CD4-positive, alpha-beta T cell treated with Interleukin-10 for 1 hour (primary cell): ENCODE results near the gene PRR5L.

ENCODE experiments used
- DNase-seq: peaks from one replicate; pipeline ENCODE4 v3.0.0-alpha.2; 2020

Gene PRR5L

GRCh38 chr11:36295926-36296325 lies at the start of gene PRR5L:
Gene PRR5L, plus strand, starts transcription at chr11:36296288. Its CDS starts 104,834 bp downstream, at chr11:36401122.
- no peak for DNase-seq

GRCh38 chr11:36247493-36247892 lies 48.6 kb upstream of the PRR5L start:
- DNase-seq: no peak

- DNase-seq: no peak
Measured at GRCh38 chr11:36248436-36248835, 47.7 kb upstream of the PRR5L start.

- DNase-seq: no peak
Measured at GRCh38 chr11:36249246-36249645, 46.8 kb upstream of the PRR5L start.

- DNase-seq: no peak
Measured at GRCh38 chr11:36251823-36252222, 44.3 kb upstream of the PRR5L start.

- no peak for DNase-seq
Measured at GRCh38 chr11:36253238-36253637, 42.9 kb upstream of the PRR5L start.

GRCh38 chr11:36254713-36255112 lies 41.4 kb upstream of the PRR5L start:
- DNase-seq: no peak

GRCh38 chr11:36257351-36257750 lies 38.7 kb upstream of the PRR5L start:
- no peak for DNase-seq

- peak; percentile 2 for DNase-seq
Measured at GRCh38 chr11:36258730-36259360, 37.2 kb upstream of the PRR5L start.

GRCh38 chr11:36261094-36261493 lies 35.0 kb upstream of the PRR5L start:
- DNase-seq: no peak

GRCh38 chr11:36264011-36264972 lies 31.8 kb upstream of the PRR5L start:
- no peak for DNase-seq

GRCh38 chr11:36264973-36265344 lies 31.1 kb upstream of the PRR5L start:
- DNase-seq: no peak

GRCh38 chr11:36265793-36266628 lies 30.1 kb upstream of the PRR5L start:
- DNase-seq: peak; percentile 45

- DNase-seq: no peak
Measured at GRCh38 chr11:36266767-36267166, 29.3 kb upstream of the PRR5L start.

- no peak for DNase-seq
Measured at GRCh38 chr11:36268337-36268985, 27.6 kb upstream of the PRR5L start.

GRCh38 chr11:36270701-36271100 lies 25.4 kb upstream of the PRR5L start:
- no peak for DNase-seq

- DNase-seq: no peak
Measured at GRCh38 chr11:36271794-36272407, 24.2 kb upstream of the PRR5L start.

- DNase-seq: no peak
Measured at GRCh38 chr11:36273110-36273509, 23.0 kb upstream of the PRR5L start.

GRCh38 chr11:36274414-36274813 lies 21.7 kb upstream of the PRR5L start:
- DNase-seq: no peak

- DNase-seq: no peak
Measured at GRCh38 chr11:36278531-36279282, 17.4 kb upstream of the PRR5L start.

GRCh38 chr11:36280531-36280930 lies 15.6 kb upstream of the PRR5L start:
- no peak for DNase-seq

- no peak for DNase-seq
Measured at GRCh38 chr11:36281850-36282249, 14.2 kb upstream of the PRR5L start.
